Liver (tissue), 9 donors: Measurements from ENCODE around the gene GMDS. TPM values are rescaled to one million over a fixed set of nuclear protein-coding genes. Genes with fewer than 3 reads are reported as not detected.

Source experiments
- DNase-seq: peaks from one replicate; pipeline ENCODE4 v3.0.0-alpha.2; 2017; ENCODE audit warnings: low spot score
- H3K27ac ChIP-seq, 2 donors: one replicate each; pipeline ENCODE4 v1.7.0; 2013; ENCODE audit warnings: inconsistent platforms in 2 of 2, low read length in 2 of 2, control low read depth in 1 of 2, low read depth in 1 of 2, mild to moderate bottlenecking in 1 of 2
- H3K27me3 ChIP-seq, 4 donors: one replicate each; pipeline versions ENCODE4 v1.6.1 to v1.7.0; 2013; ENCODE audit warnings: low read length in 3 of 4, inconsistent platforms in 1 of 4, mild to moderate bottlenecking in 1 of 4, moderate library complexity in 1 of 4; ENCODE audit not compliant: control insufficient read depth in 4 of 4, insufficient read depth in 4 of 4
- H3K36me3 ChIP-seq, 4 donors: one replicate each; pipeline versions ENCODE4 v1.6.1 to v1.7.0; 2013; ENCODE audit warnings: low read length in 3 of 4, mild to moderate bottlenecking in 3 of 4, low read depth in 1 of 4, moderate library complexity in 1 of 4; ENCODE audit not compliant: control insufficient read depth in 4 of 4, insufficient read depth in 3 of 4
- H3K4me1 ChIP-seq, 4 donors: one replicate each; pipeline versions ENCODE4 v1.6.1 to v1.7.0; 2013; ENCODE audit warnings: low read length in 3 of 4, mild to moderate bottlenecking in 3 of 4, moderate library complexity in 1 of 4; ENCODE audit not compliant: control insufficient read depth in 4 of 4, insufficient read depth in 4 of 4
- H3K4me3 ChIP-seq, 3 donors: one replicate each; pipeline versions ENCODE4 v1.6.1 to v1.7.0; 2013; ENCODE audit warnings: low read length in 3 of 3, control low read depth in 1 of 3, low read depth in 1 of 3, mild to moderate bottlenecking in 1 of 3
- H3K9ac ChIP-seq, 2 donors: one replicate each; pipeline ENCODE4 v1.7.0; 2013; ENCODE audit warnings: low read length in 2 of 2, mild to moderate bottlenecking in 2 of 2, moderate library complexity in 2 of 2, control low read depth in 1 of 2, low read depth in 1 of 2
- H3K9me3 ChIP-seq, 4 donors: one replicate each; pipeline versions ENCODE4 v1.6.1 to v1.7.0; 2013; ENCODE audit warnings: low read length in 3 of 4; ENCODE audit not compliant: control insufficient read depth in 4 of 4
- EGR1 ChIP-seq, 2 donors: IDR thresholded peaks; 2 replicates each; pipeline ENCODE4 v1.6.1; 2016 to 2018; ENCODE audit warnings: antibody characterized with exemption in 2 of 2, low read depth in 2 of 2
- FOXA1 ChIP-seq: IDR thresholded peaks from 2 replicates; pipeline ENCODE4 v1.6.1; 2016; ENCODE audit warnings: antibody characterized with exemption
- GABPA ChIP-seq, 2 donors: IDR thresholded peaks in 1 of 2; conservative IDR thresholded peaks in 1 of 2; 2 replicates each; pipeline ENCODE4 v1.6.1; 2016; ENCODE audit warnings: antibody characterized with exemption in 2 of 2, mild to moderate bottlenecking in 1 of 2, moderate library complexity in 1 of 2
- HNF4A ChIP-seq, 2 donors: conservative IDR thresholded peaks; 2 replicates each; pipeline ENCODE4 v1.6.1; 2016; ENCODE audit warnings: antibody characterized with exemption in 2 of 2, mild to moderate bottlenecking in 2 of 2
- HNF4G ChIP-seq: IDR thresholded peaks from 2 replicates; pipeline ENCODE4 v1.6.1; 2016; ENCODE audit warnings: antibody characterized with exemption
- NR2F2 ChIP-seq: IDR thresholded peaks from 2 replicates; pipeline ENCODE4 v1.6.1; 2016; ENCODE audit warnings: antibody characterized with exemption
- RXRA ChIP-seq, 2 donors: IDR thresholded peaks; 2 replicates each; pipeline ENCODE4 v1.6.1; 2017 to 2018; ENCODE audit warnings: antibody characterized with exemption in 2 of 2, mild to moderate bottlenecking in 1 of 2
- SP1 ChIP-seq: IDR thresholded peaks from 2 replicates; pipeline ENCODE4 v1.6.1; 2018; ENCODE audit warnings: antibody characterized with exemption, mild to moderate bottlenecking
- YY1 ChIP-seq: IDR thresholded peaks from 2 replicates; pipeline ENCODE4 v1.6.1; 2016; ENCODE audit warnings: antibody characterized with exemption, mild to moderate bottlenecking
- whole genome bisulfite sequencing: extraction: QIAGEN DNeasy Blood & Tissue Kit; methylation state at CpG from one replicate; pipeline ENCODE4 v1.1.7; 2013; 5-methylcytosine and 5-hydroxymethylcytosine counted together
- polyA plus RNA-seq, 2 donors: library from polyadenylated mRNA; stranded (reverse) in 1 of 2; unstranded in 1 of 2; fragments of 200-250 nt in 1 of 2; fragments of >200 nt in 1 of 2; fragmentation: Nextera tagmentation in 1 of 2; extraction: Ambion mirVana in 1 of 2; gene quantifications; one replicate each; pipeline versions ENCODE4 v1.2.1 to v1.2.3, GENCODE V29; 2013 to 2015
- total RNA-seq, 2 donors: library from RNA; depleted of rRNA; stranded (reverse); fragments of >200 nt; gene quantifications; one replicate each; pipeline ENCODE4 v1.2.3, GENCODE V29; 2014
- TF ChIP-seq, protein P1 (sequence below): IDR thresholded peaks from 2 replicates; pipeline ENCODE4 v1.6.1; 2016; ENCODE audit warnings: antibody characterized with exemption
- TF ChIP-seq, protein P2 (sequence below): IDR thresholded peaks from 2 replicates; pipeline ENCODE4 v1.6.1; 2016; ENCODE audit warnings: antibody characterized with exemption, mild to moderate bottlenecking
- TF ChIP-seq, protein P3 (sequence below): IDR thresholded peaks from 2 replicates; pipeline ENCODE4 v1.6.1; 2016; ENCODE audit warnings: antibody characterized with exemption
- donor health status: healthy.
- donor health status: healthy.
- donor health status: healthy.
- donor health status: healthy.
- donor health status: healthy.

Gene GMDS
- total and polyA plus RNA-seq, 4 donors: 3.5 to 15.6 (median 13.0) TPM

DNA sequence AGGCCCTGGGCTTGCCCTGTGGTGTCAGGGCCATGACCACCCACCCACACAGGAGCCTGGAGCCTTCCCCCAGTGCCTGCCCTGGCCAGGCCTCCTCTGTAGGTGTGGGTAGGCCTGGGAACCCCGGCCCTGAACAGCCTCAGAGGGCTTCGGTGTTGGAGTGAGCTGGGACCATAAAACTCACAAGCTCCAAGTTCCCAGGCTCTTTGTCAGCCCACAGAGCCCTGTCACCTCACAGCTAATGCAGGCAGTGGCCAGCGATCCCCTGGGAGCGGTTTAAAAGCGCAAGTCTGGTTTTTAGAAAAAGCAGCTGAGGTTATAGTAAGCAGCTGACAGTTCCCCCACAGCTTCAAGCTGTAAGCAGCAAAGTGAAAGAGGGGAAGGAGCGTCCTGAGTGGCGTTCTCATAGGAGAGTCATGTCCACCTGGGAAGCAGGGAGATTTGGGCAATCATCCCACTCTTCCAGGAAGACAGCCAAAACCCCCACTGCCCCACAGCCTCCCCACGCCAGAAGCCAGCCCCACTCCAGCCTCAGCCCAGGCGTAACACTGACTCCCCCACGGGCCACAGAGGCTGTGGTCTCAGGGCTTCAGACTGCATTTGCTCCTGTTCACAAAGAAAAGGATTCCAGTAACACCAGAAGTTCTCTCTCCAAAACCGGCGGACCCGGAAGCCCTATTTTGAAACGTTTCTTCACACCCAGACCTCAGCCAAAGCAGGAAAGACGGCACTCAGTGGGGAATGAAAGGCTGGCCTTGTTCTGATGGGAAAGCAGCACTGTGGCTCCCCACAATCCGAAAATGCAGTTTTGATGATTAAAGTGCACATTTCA is 670.0 kb downstream of the GMDS start:
- no peak overlapping the region for H3K27ac ChIP-seq

DNA sequence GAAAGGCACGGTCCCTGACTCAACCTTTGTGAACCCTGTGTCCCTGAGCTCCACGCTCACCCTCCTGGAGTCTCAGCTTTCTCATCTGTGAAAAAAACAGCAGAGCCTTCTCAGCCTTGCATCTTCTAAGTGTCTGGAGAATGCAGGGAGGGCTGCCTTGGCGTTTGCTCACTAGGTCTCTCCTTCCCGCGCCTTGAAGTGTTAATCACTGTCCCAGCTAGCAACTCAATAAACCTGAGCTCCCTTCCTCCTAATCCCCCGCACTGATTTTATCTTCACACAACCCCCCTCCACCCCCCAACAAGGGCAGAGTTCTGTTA is 670.6 kb downstream of the GMDS start:
- H3K9ac ChIP-seq: no peak overlapping the region
- no peak overlapping the region for H3K4me3 ChIP-seq
- no peak for DNase-seq
- H3K27me3 ChIP-seq: no peaks in the 10 kb centered on the region
- H3K27ac ChIP-seq: no peak overlapping the region
- 76% methylated on average over 6 of the region's 6 CpGs for WGBS
- peaks cover 0 to 2% (median 0%) of the 10 kb centered on the region in 4 donors for H3K36me3 ChIP-seq
- no peaks in the 10 kb centered on the region for H3K4me1 ChIP-seq
- peaks cover 0 to 4% (median 0%) of the 10 kb centered on the region in 4 donors for H3K9me3 ChIP-seq
- TF ChIP-seq NR2F2: no peak
- TF ChIP-seq YY1: no peak
- no peak for TF ChIP-seq HNF4G
- TF ChIP-seq HNF4A (conservative IDR thresholded peaks at IDR 0.05): no peak
- TF ChIP-seq, protein P1, sequence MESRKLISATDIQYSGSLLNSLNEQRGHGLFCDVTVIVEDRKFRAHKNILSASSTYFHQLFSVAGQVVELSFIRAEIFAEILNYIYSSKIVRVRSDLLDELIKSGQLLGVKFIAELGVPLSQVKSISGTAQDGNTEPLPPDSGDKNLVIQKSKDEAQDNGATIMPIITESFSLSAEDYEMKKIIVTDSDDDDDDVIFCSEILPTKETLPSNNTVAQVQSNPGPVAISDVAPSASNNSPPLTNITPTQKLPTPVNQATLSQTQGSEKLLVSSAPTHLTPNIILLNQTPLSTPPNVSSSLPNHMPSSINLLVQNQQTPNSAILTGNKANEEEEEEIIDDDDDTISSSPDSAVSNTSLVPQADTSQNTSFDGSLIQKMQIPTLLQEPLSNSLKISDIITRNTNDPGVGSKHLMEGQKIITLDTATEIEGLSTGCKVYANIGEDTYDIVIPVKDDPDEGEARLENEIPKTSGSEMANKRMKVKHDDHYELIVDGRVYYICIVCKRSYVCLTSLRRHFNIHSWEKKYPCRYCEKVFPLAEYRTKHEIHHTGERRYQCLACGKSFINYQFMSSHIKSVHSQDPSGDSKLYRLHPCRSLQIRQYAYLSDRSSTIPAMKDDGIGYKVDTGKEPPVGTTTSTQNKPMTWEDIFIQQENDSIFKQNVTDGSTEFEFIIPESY: no peak
- TF ChIP-seq SP1: no peak
- no peak for TF ChIP-seq GABPA (IDR thresholded peaks at IDR 0.05 in 1 of 2, conservative IDR thresholded peaks at IDR 0.05 in 1 of 2)
- TF ChIP-seq, protein P2, sequence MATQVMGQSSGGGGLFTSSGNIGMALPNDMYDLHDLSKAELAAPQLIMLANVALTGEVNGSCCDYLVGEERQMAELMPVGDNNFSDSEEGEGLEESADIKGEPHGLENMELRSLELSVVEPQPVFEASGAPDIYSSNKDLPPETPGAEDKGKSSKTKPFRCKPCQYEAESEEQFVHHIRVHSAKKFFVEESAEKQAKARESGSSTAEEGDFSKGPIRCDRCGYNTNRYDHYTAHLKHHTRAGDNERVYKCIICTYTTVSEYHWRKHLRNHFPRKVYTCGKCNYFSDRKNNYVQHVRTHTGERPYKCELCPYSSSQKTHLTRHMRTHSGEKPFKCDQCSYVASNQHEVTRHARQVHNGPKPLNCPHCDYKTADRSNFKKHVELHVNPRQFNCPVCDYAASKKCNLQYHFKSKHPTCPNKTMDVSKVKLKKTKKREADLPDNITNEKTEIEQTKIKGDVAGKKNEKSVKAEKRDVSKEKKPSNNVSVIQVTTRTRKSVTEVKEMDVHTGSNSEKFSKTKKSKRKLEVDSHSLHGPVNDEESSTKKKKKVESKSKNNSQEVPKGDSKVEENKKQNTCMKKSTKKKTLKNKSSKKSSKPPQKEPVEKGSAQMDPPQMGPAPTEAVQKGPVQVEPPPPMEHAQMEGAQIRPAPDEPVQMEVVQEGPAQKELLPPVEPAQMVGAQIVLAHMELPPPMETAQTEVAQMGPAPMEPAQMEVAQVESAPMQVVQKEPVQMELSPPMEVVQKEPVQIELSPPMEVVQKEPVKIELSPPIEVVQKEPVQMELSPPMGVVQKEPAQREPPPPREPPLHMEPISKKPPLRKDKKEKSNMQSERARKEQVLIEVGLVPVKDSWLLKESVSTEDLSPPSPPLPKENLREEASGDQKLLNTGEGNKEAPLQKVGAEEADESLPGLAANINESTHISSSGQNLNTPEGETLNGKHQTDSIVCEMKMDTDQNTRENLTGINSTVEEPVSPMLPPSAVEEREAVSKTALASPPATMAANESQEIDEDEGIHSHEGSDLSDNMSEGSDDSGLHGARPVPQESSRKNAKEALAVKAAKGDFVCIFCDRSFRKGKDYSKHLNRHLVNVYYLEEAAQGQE: no peak
- no peak for TF ChIP-seq FOXA1

More for the DNA sequence above, 670.0 kb downstream of the GMDS start:
- WGBS: 70% methylated on average over 16 of the region's 16 CpGs
- TF ChIP-seq, protein P3, sequence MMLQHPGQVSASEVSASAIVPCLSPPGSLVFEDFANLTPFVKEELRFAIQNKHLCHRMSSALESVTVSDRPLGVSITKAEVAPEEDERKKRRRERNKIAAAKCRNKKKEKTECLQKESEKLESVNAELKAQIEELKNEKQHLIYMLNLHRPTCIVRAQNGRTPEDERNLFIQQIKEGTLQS: no peak
- no peak for TF ChIP-seq RXRA (IDR thresholded peaks at IDR 0.05)
- no peak for TF ChIP-seq NR2F2
- no peak for TF ChIP-seq EGR1 (IDR thresholded peaks at IDR 0.05; ENCODE audit: low read depth in 2 of 2)
- Histone ChIP-seq H3K9me3 (peaks cover 0 to 4% (median 0%) of the 10 kb centered on the region in 4 donors), H3K4me3 (no peak overlapping the region), H3K27me3 (no peaks in the 10 kb centered on the region), H3K9ac (no peak overlapping the region), H3K4me1 (no peaks in the 10 kb centered on the region), H3K36me3 (peaks cover 0 to 2% (median 0%) of the 10 kb centered on the region in 4 donors)
- DNase-seq: no peak
